OCI-LY7 (cell line): ENCODE results near the gene C2CD4C. TPM values are rescaled to one million over a fixed set of nuclear protein-coding genes. Genes with fewer than 3 reads are reported as not detected.
"Not testable (repeated sequence)": the region's sequence is repeated elsewhere in the genome, so short reads cannot be mapped to it uniquely, and the experiment has no call there.

ENCODE experiments used
- BruUV-seq: library from RNA; stranded (reverse); fragments of 400-500 nt; replicated peaks from 2 replicates; lab custom pipeline; 2021; lab: Mats Ljungman, UMichigan
- CTCF ChIA-PET: fragments of 300-600 bp; sonication (Branson Sonifier 250); formaldehyde crosslinking; loops from one replicate; lab custom pipeline; 2022; ENCODE audit warnings: antibody characterized with exemption; ENCODE audit not compliant: unreplicated experiment; lab: Charles Lee
- POLR2A ChIA-PET: fragments of 300-600 bp; sonication (Branson Sonifier 250); formaldehyde crosslinking; loops from one replicate; lab custom pipeline; 2022; ENCODE audit warnings: antibody characterized with exemption; lab: Charles Lee
- DNase-seq: peaks from one replicate; pipeline ENCODE4 v3.0.0-alpha.2; 2015; ENCODE audit warnings: low spot score
- H2AFZ ChIP-seq: fragments of 200-600 bp; sonication (generic), shearing (Covaris generic); 2 replicates; pipeline ENCODE4 v1.6.1; 2014; ENCODE audit warnings: mild to moderate bottlenecking, antibody characterized with exemption, low read length, moderate library complexity
- H3K27ac ChIP-seq: fragments of 200-600 bp; sonication (generic); 2 replicates; pipeline ENCODE4 v1.5.1; 2014; ENCODE audit warnings: mixed run types, low read depth, mild to moderate bottlenecking, moderate library complexity, low read length, inconsistent platforms; ENCODE audit not compliant: poor library complexity, severe bottlenecking
- H3K36me3 ChIP-seq: fragments of 200-600 bp; sonication (generic); 2 replicates; pipeline ENCODE4 v1.6.1; 2014; ENCODE audit warnings: mild to moderate bottlenecking, antibody characterized with exemption, low read length, moderate library complexity, mixed read lengths; ENCODE audit not compliant: insufficient read depth
- H3K4me1 ChIP-seq: fragments of 200-600 bp; sonication (generic); 2 replicates; pipeline ENCODE4 v1.5.1; 2014; ENCODE audit warnings: mild to moderate bottlenecking, low read length; ENCODE audit not compliant: insufficient read depth, poor library complexity, severe bottlenecking
- H3K4me2 ChIP-seq: fragments of 200-600 bp; sonication (generic); 2 replicates; pipeline ENCODE4 v1.6.1; 2014; ENCODE audit warnings: mild to moderate bottlenecking, low read length
- H3K4me3 ChIP-seq: fragments of 200-600 bp; sonication (generic); 2 replicates; pipeline ENCODE4 v1.5.1; 2014; ENCODE audit warnings: mild to moderate bottlenecking, low read depth, low read length; ENCODE audit not compliant: poor library complexity, severe bottlenecking
- H3K79me2 ChIP-seq: fragments of 200-600 bp; sonication (generic); 2 replicates; pipeline ENCODE4 v1.6.1; 2016; ENCODE audit warnings: low read depth, mild to moderate bottlenecking, low read length, moderate library complexity, mixed read lengths; ENCODE audit not compliant: insufficient read depth
- H3K9me2 ChIP-seq: fragments of 200-600 bp; sonication (generic); 2 replicates; pipeline ENCODE4 v1.6.1; 2016; ENCODE audit warnings: mild to moderate bottlenecking, low read length, mixed read lengths; ENCODE audit not compliant: insufficient read depth
- H3K9me3 ChIP-seq: fragments of 200-600 bp; sonication (generic); 2 replicates; pipeline ENCODE4 v1.6.1; 2014; ENCODE audit warnings: mild to moderate bottlenecking, mixed run types, low read length, mixed read lengths
- H4K20me1 ChIP-seq: fragments of 200-600 bp; sonication (generic); 2 replicates; pipeline ENCODE4 v1.6.1; 2014; ENCODE audit warnings: mild to moderate bottlenecking, antibody characterized with exemption, low read length, moderate library complexity, mixed read lengths; ENCODE audit not compliant: insufficient read depth
- EZH2phosphoT487 ChIP-seq: fragments of 200-600 bp; sonication (generic); IDR thresholded peaks from 2 replicates; pipeline ENCODE4 v1.6.1; 2018; ENCODE audit warnings: low read depth, borderline replicate concordance, mild to moderate bottlenecking, mixed run types, antibody characterized with exemption, low read length, moderate library complexity, mixed read lengths
- intact Hi-C: fragments of 100-400 bp; cut with micrococcal nuclease; formaldehyde crosslinking; loops from one replicate; pipeline ENCODE4 v1.10.0; 2022; ENCODE audit not compliant: unreplicated experiment
- total RNA-seq, 2 experiments: library from RNA; depleted of rRNA in 1 of 2; stranded (reverse); fragments of >200 nt in 1 of 2; shearing (Covaris generic) in 1 of 2; gene quantifications; 2 replicates each; pipeline ENCODE4 v1.2.3, GENCODE V29; 2014 to 2022
- TF ChIP-seq, protein P1 (sequence below): fragments of 200-600 bp; sonication (generic); conservative IDR thresholded peaks from 2 replicates; pipeline ENCODE4 v1.5.1; 2014; ENCODE audit warnings: mild to moderate bottlenecking, antibody characterized with exemption, low read length, moderate library complexity, mixed read lengths

C2CD4C gene
- total RNA-seq, 2 experiments from 2014 or later, result 0.16 to 0.59 TPM

DNA sequence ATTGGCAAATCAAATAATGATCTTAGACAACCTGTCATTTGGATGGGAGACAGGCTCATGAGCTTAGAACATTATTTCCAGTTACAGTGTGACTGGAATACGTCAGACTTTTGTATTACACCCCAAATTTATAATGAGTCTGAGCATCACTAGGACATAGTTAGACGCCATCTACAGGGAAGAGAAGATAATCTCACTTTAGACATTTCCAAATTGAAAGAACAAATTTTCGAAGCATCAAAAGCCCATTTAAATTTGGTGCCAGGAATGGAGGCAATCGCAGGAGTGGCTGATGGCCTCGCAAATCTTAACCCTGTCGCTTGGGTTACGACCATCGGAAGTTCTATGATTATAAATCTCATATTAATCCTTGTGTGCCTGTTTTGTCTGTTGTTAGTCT is 22.8 kb downstream of the C2CD4C start:
- intact Hi-C loops, H3K4me3 ChIP-seq, H3K79me2 ChIP-seq, H4K20me1 ChIP-seq, H3K27ac ChIP-seq, BruUV-seq, DNase-seq, POLR2A ChIA-PET, CTCF ChIA-PET, H2AFZ ChIP-seq, H3K9me3 ChIP-seq, H3K36me3 ChIP-seq, H3K4me2 ChIP-seq, H3K9me2 ChIP-seq: not testable (repeated sequence)
- TF ChIP-seq, protein P1, sequence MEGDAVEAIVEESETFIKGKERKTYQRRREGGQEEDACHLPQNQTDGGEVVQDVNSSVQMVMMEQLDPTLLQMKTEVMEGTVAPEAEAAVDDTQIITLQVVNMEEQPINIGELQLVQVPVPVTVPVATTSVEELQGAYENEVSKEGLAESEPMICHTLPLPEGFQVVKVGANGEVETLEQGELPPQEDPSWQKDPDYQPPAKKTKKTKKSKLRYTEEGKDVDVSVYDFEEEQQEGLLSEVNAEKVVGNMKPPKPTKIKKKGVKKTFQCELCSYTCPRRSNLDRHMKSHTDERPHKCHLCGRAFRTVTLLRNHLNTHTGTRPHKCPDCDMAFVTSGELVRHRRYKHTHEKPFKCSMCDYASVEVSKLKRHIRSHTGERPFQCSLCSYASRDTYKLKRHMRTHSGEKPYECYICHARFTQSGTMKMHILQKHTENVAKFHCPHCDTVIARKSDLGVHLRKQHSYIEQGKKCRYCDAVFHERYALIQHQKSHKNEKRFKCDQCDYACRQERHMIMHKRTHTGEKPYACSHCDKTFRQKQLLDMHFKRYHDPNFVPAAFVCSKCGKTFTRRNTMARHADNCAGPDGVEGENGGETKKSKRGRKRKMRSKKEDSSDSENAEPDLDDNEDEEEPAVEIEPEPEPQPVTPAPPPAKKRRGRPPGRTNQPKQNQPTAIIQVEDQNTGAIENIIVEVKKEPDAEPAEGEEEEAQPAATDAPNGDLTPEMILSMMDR, result peak; percentile 55
- H3K4me1 ChIP-seq, result peaks cover 37% of the 10 kb centered on the region

DNA sequence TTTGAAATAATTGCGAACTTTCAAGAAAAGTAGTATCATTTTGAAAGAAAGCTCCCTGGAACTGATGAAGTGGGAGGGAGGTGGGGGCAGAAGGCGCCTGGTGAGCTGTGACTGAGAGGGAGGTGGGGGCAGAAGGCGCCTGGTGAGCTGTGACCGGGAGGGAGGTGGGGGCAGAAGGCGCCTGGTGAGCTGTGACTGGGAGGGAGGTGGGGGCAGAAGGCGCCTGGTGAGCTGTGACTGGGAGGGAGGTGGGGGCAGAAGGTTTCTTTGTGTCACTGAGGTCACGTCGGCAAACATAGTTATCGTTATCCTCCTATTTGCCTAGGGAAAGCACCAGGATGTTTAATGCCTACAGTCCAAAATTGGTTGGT is 24.2 kb downstream of the C2CD4C start:
- Histone ChIP-seq H3K4me3 (peak overlapping the region; percentile 12), H3K4me2 (peak overlapping the region; percentile 38), H3K79me2 (no peaks in the 10 kb centered on the region), H3K36me3 (no peaks in the 10 kb centered on the region), H3K9me2 (no peaks in the 10 kb centered on the region), H4K20me1 (no peaks in the 10 kb centered on the region), H3K4me1 (peaks cover 37% of the 10 kb centered on the region), H2AFZ (no peak overlapping the region; the same call in 1 of the 2 replicates), H3K9me3 (no peaks in the 10 kb centered on the region; the same call in 1 of the 2 replicates), H3K27ac (peak overlapping the region; percentile 37)
- POLR2A ChIA-PET, result no interaction called here
- DNase-seq, result peak; percentile 29
- CTCF ChIA-PET, result no interaction called here
- intact Hi-C loops, result no loop called here
- no TSS peak for BruUV-seq
- TF ChIP-seq EZH2phosphoT487, result no peak
- TF ChIP-seq, protein P1, result no peak

- Histone ChIP-seq H3K4me2 (peak overlapping the region; percentile 38), H3K4me3 (peak overlapping the region; percentile 3), H3K27ac (peak overlapping the region; percentile 37), H4K20me1 (no peaks in the 10 kb centered on the region), H3K4me1 (peaks cover 37% of the 10 kb centered on the region), H2AFZ (no peak overlapping the region; the same call in 1 of the 2 replicates), H3K36me3 (no peaks in the 10 kb centered on the region), H3K9me2 (no peaks in the 10 kb centered on the region), H3K9me3 (no peaks in the 10 kb centered on the region; the same call in 1 of the 2 replicates), H3K79me2 (no peaks in the 10 kb centered on the region)
- no peak for DNase-seq
- BruUV-seq, result no TSS peak
- intact Hi-C loops, result no loop called here
- POLR2A ChIA-PET, result no interaction called here
- CTCF ChIA-PET, result no interaction called here
- TF ChIP-seq, protein P1, result peak; percentile 25
- TF ChIP-seq EZH2phosphoT487, result no peak
These were observed 24.8 kb downstream of the C2CD4C start for GRCh38 chr19:383922-384798.
